Nephron progenitor cell (in vitro differentiated cells): Measurements from ENCODE around the gene DEFB129.
"Not testable (repeated sequence)": the region's sequence is repeated elsewhere in the genome, so short reads cannot be mapped to it uniquely, and the experiment has no call there.

Source experiments
- DNase-seq: peaks from one replicate; pipeline ENCODE4 v3.0.0; 2021
- H3K27ac Mint-ChIP-seq: 2 replicates; pipeline ENCODE4 v1.8.0; 2021; ENCODE audit warnings: mild to moderate bottlenecking, moderate library complexity, mixed read lengths
- H3K27me3 Mint-ChIP-seq: 2 replicates; pipeline ENCODE4 v1.8.0; 2021; ENCODE audit warnings: mild to moderate bottlenecking, low read depth, mixed read lengths; ENCODE audit not compliant: poor library complexity
- H3K36me3 Mint-ChIP-seq: 2 replicates; pipeline ENCODE4 v1.8.0; 2021; ENCODE audit warnings: low read depth, mixed read lengths
- H3K4me1 Mint-ChIP-seq: 2 replicates; pipeline ENCODE4 v1.8.0; 2021; ENCODE audit warnings: mixed read lengths
- H3K4me3 Mint-ChIP-seq: 2 replicates; pipeline ENCODE4 v1.8.0; 2021; ENCODE audit warnings: mild to moderate bottlenecking, moderate library complexity, mixed read lengths
- H3K9me3 Mint-ChIP-seq: 2 replicates; pipeline ENCODE4 v1.8.0; 2021; ENCODE audit warnings: mild to moderate bottlenecking, moderate library complexity, mixed read lengths
- TF ChIP-seq, protein P1 (sequence below): fragments of 200-600 bp; sonication (generic); IDR thresholded peaks from 2 replicates; pipeline ENCODE4 v1.5.0; 2021; ENCODE audit warnings: antibody characterized with exemption

The DEFB129 gene, protein sequence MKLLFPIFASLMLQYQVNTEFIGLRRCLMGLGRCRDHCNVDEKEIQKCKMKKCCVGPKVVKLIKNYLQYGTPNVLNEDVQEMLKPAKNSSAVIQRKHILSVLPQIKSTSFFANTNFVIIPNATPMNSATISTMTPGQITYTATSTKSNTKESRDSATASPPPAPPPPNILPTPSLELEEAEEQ

DNA sequence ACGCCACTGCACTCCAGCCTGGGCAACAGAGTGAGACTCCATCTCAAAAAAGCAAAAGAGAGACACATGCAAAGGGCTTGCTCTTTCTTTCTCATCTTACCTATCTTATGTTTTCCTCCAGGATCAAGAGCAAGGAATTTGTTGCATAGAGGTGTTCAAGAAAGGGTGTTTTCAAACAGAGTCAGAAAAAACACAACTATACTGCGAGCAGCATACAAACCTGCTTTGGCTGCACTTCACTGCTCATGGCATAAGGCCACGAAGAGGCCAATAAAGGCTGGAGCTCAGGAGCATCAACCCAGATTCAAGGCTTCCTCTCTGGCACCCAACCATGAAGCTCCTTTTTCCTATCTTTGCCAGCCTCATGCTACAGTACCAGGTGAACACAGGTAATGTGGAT, at the start of gene DEFB129:
Gene DEFB129, plus strand, starts transcription at position 301 of the 400 bp plus-strand sequence. Its CDS starts 31 bp downstream, at position 332.
- TF ChIP-seq, protein P1, sequence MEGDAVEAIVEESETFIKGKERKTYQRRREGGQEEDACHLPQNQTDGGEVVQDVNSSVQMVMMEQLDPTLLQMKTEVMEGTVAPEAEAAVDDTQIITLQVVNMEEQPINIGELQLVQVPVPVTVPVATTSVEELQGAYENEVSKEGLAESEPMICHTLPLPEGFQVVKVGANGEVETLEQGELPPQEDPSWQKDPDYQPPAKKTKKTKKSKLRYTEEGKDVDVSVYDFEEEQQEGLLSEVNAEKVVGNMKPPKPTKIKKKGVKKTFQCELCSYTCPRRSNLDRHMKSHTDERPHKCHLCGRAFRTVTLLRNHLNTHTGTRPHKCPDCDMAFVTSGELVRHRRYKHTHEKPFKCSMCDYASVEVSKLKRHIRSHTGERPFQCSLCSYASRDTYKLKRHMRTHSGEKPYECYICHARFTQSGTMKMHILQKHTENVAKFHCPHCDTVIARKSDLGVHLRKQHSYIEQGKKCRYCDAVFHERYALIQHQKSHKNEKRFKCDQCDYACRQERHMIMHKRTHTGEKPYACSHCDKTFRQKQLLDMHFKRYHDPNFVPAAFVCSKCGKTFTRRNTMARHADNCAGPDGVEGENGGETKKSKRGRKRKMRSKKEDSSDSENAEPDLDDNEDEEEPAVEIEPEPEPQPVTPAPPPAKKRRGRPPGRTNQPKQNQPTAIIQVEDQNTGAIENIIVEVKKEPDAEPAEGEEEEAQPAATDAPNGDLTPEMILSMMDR = no peak
- H3K27ac Mint-ChIP-seq = no peak within 1 kb of the TSS
- H3K9me3 Mint-ChIP-seq = no peaks in the 10 kb centered on the region
- no peak for DNase-seq
- H3K4me1 Mint-ChIP-seq = no peaks in the 10 kb centered on the region
- no peaks in the 10 kb centered on the region for H3K36me3 Mint-ChIP-seq
- peaks cover 29% of the 10 kb centered on the region for H3K27me3 Mint-ChIP-seq
- H3K4me3 Mint-ChIP-seq = no peak within 1 kb of the TSS

DNA sequence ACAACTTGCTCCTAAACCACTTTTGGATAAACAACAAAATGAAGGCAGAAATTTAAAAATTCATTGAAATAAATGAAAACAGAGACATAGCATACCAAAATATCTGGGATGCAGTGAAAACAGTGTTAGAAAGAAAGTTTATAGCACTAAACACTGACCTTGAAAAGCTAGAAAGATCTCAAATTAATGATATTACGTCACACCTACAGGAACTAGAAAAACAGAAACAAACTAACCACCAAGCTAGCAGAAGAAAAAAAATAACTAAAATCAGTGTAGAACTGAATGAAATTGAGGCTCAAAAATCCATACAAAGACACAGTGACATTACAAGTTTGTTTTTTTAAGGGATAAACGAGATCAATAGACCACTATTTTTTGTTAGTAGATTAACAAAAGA, 42.8 kb upstream of the DEFB129 start:
- Mint-ChIP-seq H3K4me1 (no peaks in the 10 kb centered on the region), H3K27me3 (peaks cover 88% of the 10 kb centered on the region), H3K4me3 (no peak overlapping the region), H3K9me3 (peaks cover 28% of the 10 kb centered on the region), H3K27ac (no peak overlapping the region), H3K36me3 (no peaks in the 10 kb centered on the region)
- TF ChIP-seq, protein P1 = no peak
- DNase-seq = no peak

DNA sequence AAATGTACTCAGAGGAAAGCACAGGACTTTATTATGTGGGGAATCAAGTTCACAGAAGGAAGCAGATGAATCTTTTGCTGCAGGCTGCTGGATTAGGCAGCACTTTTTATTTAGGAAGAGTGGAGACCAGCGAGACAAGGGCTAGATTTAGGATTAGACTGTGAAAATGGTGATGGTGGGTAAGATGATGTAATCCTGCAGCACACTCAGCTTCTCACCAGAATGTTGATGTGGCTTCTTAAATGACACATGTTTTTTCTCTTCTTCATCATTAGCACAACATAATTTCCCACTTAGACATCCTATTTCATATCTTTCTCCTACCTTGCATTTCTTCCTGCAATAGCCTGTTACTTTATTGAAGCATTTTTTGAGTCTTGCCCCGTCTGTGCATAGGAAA, 39.3 kb upstream of the DEFB129 start:
- no peak overlapping the region for H3K27ac Mint-ChIP-seq
- no peaks in the 10 kb centered on the region for H3K36me3 Mint-ChIP-seq
- H3K4me1 Mint-ChIP-seq = no peaks in the 10 kb centered on the region
- no peak overlapping the region for H3K4me3 Mint-ChIP-seq
- no peak for DNase-seq
- H3K9me3 Mint-ChIP-seq = peaks cover 40% of the 10 kb centered on the region
- TF ChIP-seq, protein P1 = no peak
- H3K27me3 Mint-ChIP-seq = peaks cover 89% of the 10 kb centered on the region

DNA sequence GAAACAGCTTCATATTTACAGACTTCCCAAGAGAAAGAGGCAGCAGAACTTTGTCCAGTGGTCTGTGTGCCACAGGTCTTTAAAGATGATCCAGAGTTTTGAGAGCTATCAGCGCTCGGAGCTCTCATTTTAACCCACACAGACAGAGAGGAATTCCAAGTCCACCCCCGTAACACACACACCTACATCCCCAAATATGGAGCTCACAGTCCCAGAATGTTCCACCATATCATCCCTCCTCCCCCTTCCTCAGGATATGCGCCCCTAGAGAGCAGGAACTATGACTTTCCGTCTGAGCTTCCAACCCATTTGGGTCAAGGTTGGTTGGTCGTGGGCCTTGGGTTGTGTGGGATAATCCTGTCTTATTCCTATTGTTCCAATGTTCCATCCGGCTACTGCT, 37.4 kb upstream of the DEFB129 start, which contains the start of gene DEFB128:
Gene DEFB128, minus strand, starts transcription at position 101 of the 400 bp plus-strand sequence. Its CDS starts 88 bp downstream, at position 13.
- TF ChIP-seq, protein P1 = no peak
- peaks cover 85% of the 10 kb centered on the region for H3K27me3 Mint-ChIP-seq
- DNase-seq = no peak
- no peaks in the 10 kb centered on the region for H3K4me1 Mint-ChIP-seq
- H3K4me3 Mint-ChIP-seq = no peak within 1 kb of the TSS
- no peaks in the 10 kb centered on the region for H3K36me3 Mint-ChIP-seq
- H3K9me3 Mint-ChIP-seq = peaks cover 32% of the 10 kb centered on the region
- no peak within 1 kb of the TSS for H3K27ac Mint-ChIP-seq

DNA sequence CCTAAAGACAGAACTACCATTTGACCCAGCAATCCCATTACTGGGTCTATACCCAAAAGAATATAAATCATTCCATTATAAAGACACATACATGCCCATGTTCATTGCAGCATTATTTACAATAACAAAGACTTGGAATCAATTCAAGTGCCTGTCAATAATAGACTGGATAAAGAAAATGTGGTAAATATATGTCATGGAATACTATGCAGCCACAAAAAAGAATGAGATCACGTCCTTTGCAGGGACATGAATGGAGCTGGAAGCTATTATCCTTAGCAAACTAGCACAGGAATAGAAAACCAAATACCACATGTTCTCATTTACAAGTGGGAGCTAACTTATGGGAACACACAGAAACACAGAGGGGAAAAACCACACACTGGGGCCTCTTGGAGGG, 28.8 kb upstream of the DEFB129 start:
- Mint-ChIP-seq H3K27me3 (peaks cover 60% of the 10 kb centered on the region), H3K9me3 (peaks cover 17% of the 10 kb centered on the region), H3K4me3 (no peak overlapping the region), H3K36me3 (no peaks in the 10 kb centered on the region), H3K27ac (no peak overlapping the region), H3K4me1 (no peaks in the 10 kb centered on the region)
- TF ChIP-seq, protein P1 = no peak
- no peak for DNase-seq

DNA sequence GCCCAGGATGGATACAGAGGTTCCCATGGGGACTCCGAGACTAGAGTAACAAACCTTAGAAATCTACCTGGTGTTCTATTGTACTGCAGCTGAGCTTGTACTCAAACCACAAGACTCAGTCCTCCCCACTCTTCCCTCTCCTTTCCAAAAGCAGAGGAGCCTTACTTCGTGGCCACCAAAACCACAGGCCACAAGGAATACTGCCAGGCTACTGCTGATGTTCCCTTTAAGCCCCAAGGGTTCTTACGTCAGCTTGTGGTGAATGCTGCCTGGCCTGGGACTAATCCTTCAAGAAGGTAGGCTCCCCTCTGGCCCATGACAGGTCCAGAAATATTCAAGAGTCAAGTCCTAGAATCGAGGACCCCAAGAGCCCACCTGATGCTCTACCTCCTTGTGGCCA, 27.1 kb upstream of the DEFB129 start:
- Mint-ChIP-seq H3K4me1 (no peaks in the 10 kb centered on the region), H3K27me3 (peaks cover 57% of the 10 kb centered on the region), H3K4me3 (no peak overlapping the region), H3K9me3 (peaks cover 17% of the 10 kb centered on the region), H3K36me3 (no peaks in the 10 kb centered on the region), H3K27ac (no peak overlapping the region)
- TF ChIP-seq, protein P1 = no peak
- no peak for DNase-seq

DNA sequence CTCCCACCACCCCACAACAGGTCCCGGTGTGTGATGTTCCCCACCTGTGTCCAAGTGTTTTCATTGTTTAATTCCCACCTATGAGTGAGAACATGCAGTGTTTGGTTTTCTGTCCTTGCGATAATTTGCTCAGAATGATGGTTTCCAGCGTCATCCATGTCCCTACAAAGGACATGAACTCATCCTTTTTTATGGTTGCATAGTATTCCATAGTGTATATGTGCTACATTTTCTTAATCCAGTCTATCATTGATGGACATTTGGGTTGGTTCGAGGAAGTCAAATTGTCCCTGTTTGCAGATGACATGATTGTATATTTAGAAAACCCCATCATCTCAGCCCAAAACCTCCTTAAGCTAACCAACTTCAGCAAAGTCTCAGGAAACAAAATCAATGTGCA, 23.4 kb upstream of the DEFB129 start:
- DNase-seq, H3K27ac Mint-ChIP-seq, H3K36me3 Mint-ChIP-seq, H3K4me3 Mint-ChIP-seq, H3K4me1 Mint-ChIP-seq: not testable (repeated sequence)
- Mint-ChIP-seq H3K9me3 (peaks cover 13% of the 10 kb centered on the region), H3K27me3 (peaks cover 60% of the 10 kb centered on the region)
